Thoracic aorta (tissue), 2 donors: ENCODE data around the gene RIMBP2. TPM values are rescaled to one million over a fixed set of nuclear protein-coding genes. Genes with fewer than 3 reads are reported as not detected.

ENCODE experiments used
- ATAC-seq: fragments of 150-250 bp; one replicate; pipeline ENCODE4 v1.8.0; 2017; ENCODE audit warnings: low read depth; ENCODE audit not compliant: insufficient number of reproducible peaks, low FRiP score
- DNase-seq: peaks from one replicate; pipeline ENCODE4 v3.0.0-alpha.2; 2020; ENCODE audit warnings: low spot score
- H3K27ac ChIP-seq, 2 donors: fragments of 200-600 bp; sonication (generic); 1 replicate in 1 of 2; 2 replicates in 1 of 2; pipeline ENCODE4 v1.5.1; 2016; ENCODE audit warnings: mild to moderate bottlenecking in 2 of 2, moderate library complexity in 2 of 2
- H3K27me3 ChIP-seq: fragments of 200-600 bp; sonication (generic); replicated peaks from 2 replicates; pipeline ENCODE4 v1.6.0; 2016; ENCODE audit warnings: mild to moderate bottlenecking; ENCODE audit not compliant: insufficient read depth
- H3K36me3 ChIP-seq: fragments of 200-600 bp; sonication (generic); one replicate; pipeline ENCODE4 v1.5.1; 2016
- H3K4me1 ChIP-seq, 2 donors: fragments of 200-600 bp; sonication (generic); 1 replicate in 1 of 2; 2 replicates in 1 of 2; pipeline versions ENCODE4 v1.5.1 to v1.6.0; 2016; ENCODE audit warnings: low read depth in 2 of 2, mild to moderate bottlenecking in 1 of 2; ENCODE audit not compliant: control insufficient read depth in 1 of 2
- H3K4me3 ChIP-seq: fragments of 200-600 bp; sonication (generic); 2 replicates; pipeline ENCODE4 v1.5.1; 2016; ENCODE audit warnings: mild to moderate bottlenecking
- H3K9me3 ChIP-seq: fragments of 200-600 bp; sonication (generic); 2 replicates; pipeline ENCODE4 v1.5.1; 2016
- CTCF ChIP-seq: fragments of 200-600 bp; sonication (generic); IDR thresholded peaks from one replicate; pipeline ENCODE4 v1.5.1; 2019; ENCODE audit warnings: antibody characterized with exemption
- total RNA-seq, 2 donors: library from RNA; depleted of rRNA; stranded (reverse); fragments of >200 nt; gene quantifications; one replicate each; pipeline versions ENCODE4 v1.1.0 to v1.2.3, GENCODE V29; 2016

RIMBP2 gene
- total RNA-seq, 2 donors from 2014 or later: 0.54 to 0.92 TPM

GRCh38 chr12:130645751-130646150 is 70.3 kb downstream of the RIMBP2 start:
- DNase-seq: no peak
- Histone ChIP-seq H3K36me3 (no peaks in the 10 kb centered on the region), H3K4me1 (no peaks in the 10 kb centered on the region), H3K9me3 (no peaks in the 10 kb centered on the region), H3K27ac (no peak overlapping the region), H3K4me3 (no peak overlapping the region), H3K27me3 (no peaks in the 10 kb centered on the region)
- TF ChIP-seq CTCF: no peak
- no peak for ATAC-seq

- no peak for ATAC-seq
- DNase-seq: no peak
- Histone ChIP-seq H3K4me3 (no peak overlapping the region), H3K4me1 (no peaks in the 10 kb centered on the region), H3K9me3 (no peaks in the 10 kb centered on the region), H3K27ac (no peak overlapping the region), H3K27me3 (no peaks in the 10 kb centered on the region), H3K36me3 (no peaks in the 10 kb centered on the region)
- TF ChIP-seq CTCF: no peak
Observed at GRCh38 chr12:130644566-130644965, 71.5 kb downstream of the RIMBP2 start.

GRCh38 chr12:130644146-130644545 is 72.0 kb downstream of the RIMBP2 start:
- Histone ChIP-seq H3K27ac (no peak overlapping the region), H3K4me3 (no peak overlapping the region), H3K9me3 (no peaks in the 10 kb centered on the region), H3K27me3 (no peaks in the 10 kb centered on the region), H3K36me3 (no peaks in the 10 kb centered on the region), H3K4me1 (no peaks in the 10 kb centered on the region)
- DNase-seq (no peak), ATAC-seq (no peak)
- no peak for TF ChIP-seq CTCF

- TF ChIP-seq CTCF: no peak
- H3K27ac ChIP-seq: no peak overlapping the region
- H3K4me1 ChIP-seq: no peaks in the 10 kb centered on the region
- no peaks in the 10 kb centered on the region for H3K9me3 ChIP-seq
- ATAC-seq (no peak), DNase-seq (no peak)
- H3K4me3 ChIP-seq: no peak overlapping the region
- H3K36me3 ChIP-seq: no peaks in the 10 kb centered on the region
- H3K27me3 ChIP-seq: no peaks in the 10 kb centered on the region
Observed at GRCh38 chr12:130642856-130643255, 73.2 kb downstream of the RIMBP2 start.

GRCh38 chr12:130641533-130642184 is 74.4 kb downstream of the RIMBP2 start:
- TF ChIP-seq CTCF: no peak
- H3K27me3 ChIP-seq: no peaks in the 10 kb centered on the region

More at GRCh38 chr12:130641533-130642184, 74.4 kb downstream of the RIMBP2 start:
- Histone ChIP-seq H3K4me3 (no peak overlapping the region), H3K36me3 (no peaks in the 10 kb centered on the region), H3K4me1 (no peaks in the 10 kb centered on the region), H3K9me3 (no peaks in the 10 kb centered on the region), H3K27ac (no peak overlapping the region)
- ATAC-seq (no peak), DNase-seq (no peak)
